Neural cell (in vitro differentiated cells): ENCODE data around the gene FCHO1.

Experiments used
- CTCF ChIP-seq: fragments of 450-650 bp; IDR thresholded peaks from 2 replicates; pipeline ENCODE4 v1.5.1; 2014; ENCODE audit warnings: antibody characterized with exemption, mild to moderate bottlenecking, moderate library complexity; ENCODE audit not compliant: poor library complexity, severe bottlenecking
- EP300 ChIP-seq: fragments of 450-650 bp; conservative IDR thresholded peaks from 2 replicates; pipeline ENCODE4 v1.6.1; 2014; ENCODE audit warnings: antibody characterized with exemption, mild to moderate bottlenecking, moderate library complexity; ENCODE audit not compliant: poor library complexity, severe bottlenecking
- EZH2 ChIP-seq: fragments of 200-600, 300-800 bp; shearing (Covaris generic), sonication (generic); IDR thresholded peaks from 2 replicates; pipeline ENCODE4 v1.6.1; 2014; ENCODE audit warnings: antibody characterized with exemption, low read length, borderline replicate concordance, mild to moderate bottlenecking; ENCODE audit not compliant: insufficient read depth, poor library complexity, severe bottlenecking
- POLR2AphosphoS5 ChIP-seq: IDR thresholded peaks from 2 replicates; pipeline ENCODE4 v1.6.1; 2012
- RAD21 ChIP-seq: fragments of 450-650 bp; conservative IDR thresholded peaks from 2 replicates; pipeline ENCODE4 v1.6.1; 2014; ENCODE audit warnings: antibody characterized with exemption, mild to moderate bottlenecking, moderate library complexity
- REST ChIP-seq: IDR thresholded peaks from 2 replicates; pipeline ENCODE4 v1.6.1; 2012; ENCODE audit warnings: borderline replicate concordance
- TAF1 ChIP-seq: IDR thresholded peaks from 2 replicates; pipeline ENCODE4 v1.6.1; 2012; ENCODE audit warnings: low read depth

- TF ChIP-seq CTCF = no peak
- no peak for TF ChIP-seq EZH2
- no peak for TF ChIP-seq EP300
- TF ChIP-seq TAF1 = no peak
- no peak for TF ChIP-seq POLR2AphosphoS5
- no peak for TF ChIP-seq REST
- no peak for TF ChIP-seq RAD21
Observed at GRCh38 chr19:17811681-17812080, 60.4 kb downstream of the FCHO1 start.
